Mesendoderm (in vitro differentiated cells): ENCODE results near the gene MAD1L1.

Experiments used
- DNase-seq: peaks from one replicate; pipeline ENCODE4 v3.0.0; 2013
- H2AK5ac ChIP-seq: 2 replicates; pipeline ENCODE4 v1.6.1; 2013; ENCODE audit warnings: low read length, inconsistent platforms
- H2BK120ac ChIP-seq: 2 replicates; pipeline ENCODE4 v1.6.1; 2013; ENCODE audit warnings: low read depth, mild to moderate bottlenecking, low read length, moderate library complexity, mixed read lengths
- H2BK15ac ChIP-seq: replicated peaks from 2 replicates; pipeline ENCODE4 v1.6.1; 2013; ENCODE audit warnings: low read depth, mild to moderate bottlenecking, moderate library complexity
- H2BK5ac ChIP-seq: 2 replicates; pipeline ENCODE4 v1.6.1; 2013; ENCODE audit warnings: low read length, inconsistent platforms
- H3K18ac ChIP-seq: 2 replicates; pipeline ENCODE4 v1.6.1; 2013; ENCODE audit warnings: mild to moderate bottlenecking, low read length, mixed read lengths
- H3K23ac ChIP-seq: one replicate; pipeline ENCODE4 v1.6.1; 2013; ENCODE audit warnings: low read length
- H3K27ac ChIP-seq: 2 replicates; pipeline ENCODE4 v1.5.1; 2013; ENCODE audit warnings: low read depth, mild to moderate bottlenecking, inconsistent platforms, low read length, moderate library complexity
- H3K27me3 ChIP-seq: 2 replicates; pipeline ENCODE4 v1.6.1; 2013; ENCODE audit warnings: low read length, control low read depth, mild to moderate bottlenecking, inconsistent platforms; ENCODE audit not compliant: insufficient read depth, poor library complexity
- H3K36me3 ChIP-seq: 2 replicates; pipeline ENCODE4 v1.6.1; 2013; ENCODE audit warnings: low read length, inconsistent platforms; ENCODE audit not compliant: control insufficient read depth, insufficient read depth
- H3K4ac ChIP-seq: one replicate; pipeline ENCODE4 v1.6.1; 2013; ENCODE audit warnings: low read depth, mild to moderate bottlenecking, low read length, moderate library complexity
- H3K4me1 ChIP-seq: 2 replicates; pipeline ENCODE4 v1.6.1; 2013; ENCODE audit warnings: low read depth, low read length, inconsistent platforms; ENCODE audit not compliant: control insufficient read depth
- H3K4me2 ChIP-seq: 2 replicates; pipeline ENCODE4 v1.6.1; 2013; ENCODE audit warnings: low read length
- H3K4me3 ChIP-seq: 2 replicates; pipeline ENCODE4 v1.5.1; 2013; ENCODE audit warnings: mild to moderate bottlenecking, low read length
- H3K56ac ChIP-seq: one replicate; pipeline ENCODE4 v1.6.1; 2013; ENCODE audit warnings: low read length
- H3K79me1 ChIP-seq: 2 replicates; pipeline ENCODE4 v1.6.1; 2013; ENCODE audit warnings: low read length, inconsistent platforms
- H3K79me2 ChIP-seq: 2 replicates; pipeline ENCODE4 v1.6.1; 2013; ENCODE audit warnings: mild to moderate bottlenecking, low read length; ENCODE audit not compliant: control insufficient read depth, insufficient read depth
- H3K9ac ChIP-seq: 2 replicates; pipeline ENCODE4 v1.6.1; 2013; ENCODE audit warnings: low read length, inconsistent platforms
- H4K5ac ChIP-seq: one replicate; pipeline ENCODE4 v1.6.1; 2013; ENCODE audit warnings: low read length
- H4K8ac ChIP-seq: one replicate; pipeline ENCODE4 v1.6.1; 2013; ENCODE audit warnings: low read depth, mild to moderate bottlenecking, control low read depth, low read length, moderate library complexity
- WGBS: extraction: QIAGEN DNeasy Blood & Tissue Kit; methylation state at CpG from one replicate; pipeline ENCODE4 v1.1.7; 2013; ENCODE audit warnings: low lambda C conversion rate, missing lambda C conversion rate; ENCODE audit not compliant: insufficient coverage; ENCODE audit errors: extremely low coverage; 5-methylcytosine and 5-hydroxymethylcytosine counted together

MAD1L1 gene

DNA sequence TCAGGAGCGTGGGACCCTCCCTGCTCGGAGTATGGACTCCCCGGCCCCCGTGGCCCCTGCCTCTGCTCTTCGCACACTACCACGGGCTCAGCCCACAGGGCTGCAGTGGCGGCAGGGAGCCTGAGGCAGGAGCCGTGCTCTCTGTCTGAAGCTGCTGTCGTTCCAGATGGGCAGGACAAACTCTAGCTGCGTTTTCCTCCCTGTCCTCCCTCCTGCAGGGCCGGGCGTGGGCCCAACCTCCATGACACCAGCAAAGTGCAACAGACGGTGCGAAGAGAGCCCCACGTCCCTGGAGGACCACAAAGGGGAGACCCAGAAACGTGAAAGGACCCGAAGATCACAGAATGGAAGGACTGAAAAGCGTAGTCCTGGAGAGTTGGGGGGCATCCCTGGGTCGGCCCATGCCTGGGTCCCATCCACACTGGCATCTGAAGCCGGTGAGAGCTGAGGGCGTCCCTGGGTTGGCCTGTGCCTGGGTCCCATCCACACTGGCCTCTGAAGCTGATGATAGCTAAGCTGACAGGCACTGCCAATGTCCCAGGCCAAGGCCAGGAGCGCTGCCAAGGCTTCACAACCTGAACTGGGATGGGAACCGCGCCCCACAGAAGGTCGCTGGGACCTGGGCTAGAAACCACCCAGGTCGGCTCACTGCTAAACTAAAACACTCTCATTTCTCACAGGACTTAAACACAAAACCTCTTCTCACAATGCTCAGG lies 267.0 kb downstream of the MAD1L1 start:
- H3K27me3 ChIP-seq = no peaks in the 10 kb centered on the region
- H3K4me2 ChIP-seq = no peak overlapping the region
- H3K4me1 ChIP-seq = no peaks in the 10 kb centered on the region
- DNase-seq = no peak
- H2BK5ac ChIP-seq = no peak overlapping the region
- no peak overlapping the region for H3K27ac ChIP-seq
- H3K9ac ChIP-seq = no peak overlapping the region
- H2BK15ac ChIP-seq = no peak overlapping the region
- no peak overlapping the region for H3K18ac ChIP-seq
- no peak overlapping the region for H3K56ac ChIP-seq
- H3K4me3 ChIP-seq = no peak overlapping the region
- H3K79me2 ChIP-seq = no peaks in the 10 kb centered on the region
- no CpG with 5 or more reads among the region's 26 CpGs for WGBS
- H3K23ac ChIP-seq = no peak overlapping the region
- H4K5ac ChIP-seq = no peak overlapping the region
- H3K4ac ChIP-seq = no peak overlapping the region
- H3K79me1 ChIP-seq = no peaks in the 10 kb centered on the region
- H2BK120ac ChIP-seq = no peak overlapping the region
- no peak overlapping the region for H2AK5ac ChIP-seq
- H4K8ac ChIP-seq = no peak overlapping the region
- no peaks in the 10 kb centered on the region for H3K36me3 ChIP-seq

DNA sequence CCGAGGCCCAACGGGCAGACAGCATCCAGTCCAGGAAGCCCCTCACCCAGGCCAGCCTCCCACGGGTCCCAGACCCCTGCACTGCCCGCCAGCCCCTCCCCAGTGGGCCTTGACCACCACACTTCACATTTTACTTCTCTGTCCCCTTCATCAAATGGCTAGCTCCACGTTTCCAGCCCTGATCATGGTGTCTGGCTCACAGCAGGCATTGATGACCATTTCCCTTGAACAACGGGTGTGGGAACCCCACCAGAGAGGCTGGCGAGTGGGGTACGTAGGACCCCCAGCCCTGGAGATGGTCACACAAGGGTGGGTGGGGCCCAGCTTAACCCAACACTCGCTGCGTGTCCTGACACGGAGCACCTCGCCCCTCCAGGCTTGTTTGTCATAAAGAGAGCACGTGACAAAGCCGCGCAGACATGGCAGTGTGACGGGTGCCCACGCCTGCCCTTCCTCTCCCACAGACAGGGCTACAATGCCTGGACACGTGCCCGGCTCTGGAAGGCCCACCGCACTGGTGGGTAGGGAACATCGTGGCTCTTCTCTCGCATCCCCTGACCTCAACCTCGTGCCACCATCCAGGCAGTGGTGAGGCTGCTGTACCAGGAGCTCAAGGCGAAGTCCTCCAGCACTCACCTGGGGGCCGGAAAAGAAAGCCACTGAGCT lies 267.7 kb downstream of the MAD1L1 start:
- H3K4me3 ChIP-seq = no peak overlapping the region
- no peaks in the 10 kb centered on the region for H3K4me1 ChIP-seq
- no peaks in the 10 kb centered on the region for H3K79me2 ChIP-seq
- H3K4me2 ChIP-seq = no peak overlapping the region
- H3K27me3 ChIP-seq = no peaks in the 10 kb centered on the region
- DNase-seq = no peak
- no peak overlapping the region for H2AK5ac ChIP-seq
- H3K18ac ChIP-seq = no peak overlapping the region
- no peaks in the 10 kb centered on the region for H3K36me3 ChIP-seq
- no peak overlapping the region for H2BK120ac ChIP-seq
- H2BK15ac ChIP-seq = no peak overlapping the region
- H3K27ac ChIP-seq = no peak overlapping the region
- no peak overlapping the region for H3K9ac ChIP-seq
- H3K79me1 ChIP-seq = no peaks in the 10 kb centered on the region
- H2BK5ac ChIP-seq = no peak overlapping the region
- no CpG with 5 or more reads among the region's 25 CpGs for WGBS
- no peak overlapping the region for H4K8ac ChIP-seq
- H3K4ac ChIP-seq = no peak overlapping the region
- H3K23ac ChIP-seq = no peak overlapping the region
- no peak overlapping the region for H3K56ac ChIP-seq
- H4K5ac ChIP-seq = no peak overlapping the region

DNA sequence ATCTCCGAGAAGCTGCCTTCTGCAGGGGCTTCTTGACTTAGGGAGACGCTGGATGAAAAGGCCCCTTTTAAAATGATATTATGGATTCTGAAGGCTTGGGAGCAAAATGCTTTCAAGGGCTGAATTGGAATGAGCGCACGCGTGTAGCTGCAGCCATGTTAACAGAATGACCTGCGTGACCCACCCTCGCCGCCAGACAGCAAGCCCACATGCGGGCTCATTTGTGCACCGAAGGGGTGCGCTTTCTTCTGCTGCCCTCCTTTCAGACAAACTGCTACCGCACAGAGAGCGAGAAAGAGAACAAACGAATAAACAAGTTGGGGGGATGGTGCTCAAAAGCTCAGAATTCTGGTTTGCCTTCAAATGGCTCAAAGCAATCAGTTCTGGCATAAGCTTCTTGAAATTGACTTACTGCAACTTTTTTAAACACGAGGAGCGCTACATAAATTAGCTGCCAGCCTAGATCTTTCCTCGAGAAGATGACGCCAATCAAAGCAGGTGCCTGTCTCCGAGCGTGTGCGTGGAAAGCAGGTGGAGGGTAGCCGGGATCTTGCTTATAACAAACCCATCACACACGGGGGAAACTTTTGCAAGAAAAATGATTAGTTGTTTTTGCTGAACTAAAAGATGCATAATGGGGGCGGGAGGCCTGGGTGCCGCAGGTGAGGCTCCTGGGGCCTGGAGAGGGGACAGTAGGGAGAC lies 268.4 kb downstream of the MAD1L1 start:
- Histone ChIP-seq H3K4me3 (no peak overlapping the region), H3K18ac (no peak overlapping the region), H3K4me2 (no peak overlapping the region), H3K23ac (no peak overlapping the region), H3K79me2 (no peaks in the 10 kb centered on the region), H2AK5ac (no peak overlapping the region), H3K9ac (no peak overlapping the region), H3K4ac (no peak overlapping the region), H3K27ac (no peak overlapping the region), H2BK15ac (no peak overlapping the region), H4K5ac (no peak overlapping the region), H2BK5ac (no peak overlapping the region), H3K27me3 (no peaks in the 10 kb centered on the region), H3K36me3 (no peaks in the 10 kb centered on the region), H3K79me1 (no peaks in the 10 kb centered on the region), H3K4me1 (no peaks in the 10 kb centered on the region), H3K56ac (no peak overlapping the region), H2BK120ac (no peak overlapping the region), H4K8ac (no peak overlapping the region)
- no CpG with 5 or more reads among the region's 25 CpGs for WGBS
- DNase-seq = no peak

DNA sequence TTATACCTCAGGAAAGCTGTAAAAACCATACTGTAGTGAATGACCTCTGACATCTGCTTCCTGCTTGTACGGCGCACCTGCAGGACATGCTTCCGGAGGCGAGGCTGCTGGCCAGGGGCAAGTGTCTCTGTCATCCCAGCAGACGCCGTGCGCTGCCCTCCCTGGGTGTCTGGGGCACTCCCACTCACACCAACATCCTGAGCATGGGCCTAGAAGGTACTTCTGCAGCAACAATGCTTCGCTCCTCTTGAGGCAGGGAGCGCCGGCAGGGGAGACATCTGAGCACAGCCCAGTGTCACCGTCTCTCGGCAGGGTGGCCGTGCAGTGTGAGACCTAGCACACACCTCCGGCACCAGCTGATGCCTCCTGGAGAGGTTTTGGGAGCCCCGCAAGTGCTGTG lies 269.2 kb downstream of the MAD1L1 start:
- Histone ChIP-seq H4K8ac (no peak overlapping the region), H3K27ac (no peak overlapping the region), H2BK120ac (no peak overlapping the region), H3K4me1 (no peaks in the 10 kb centered on the region), H3K79me1 (no peaks in the 10 kb centered on the region), H2AK5ac (no peak overlapping the region), H3K27me3 (no peaks in the 10 kb centered on the region), H3K79me2 (no peaks in the 10 kb centered on the region), H3K18ac (no peak overlapping the region), H3K4me2 (no peak overlapping the region), H3K36me3 (no peaks in the 10 kb centered on the region), H3K4me3 (no peak overlapping the region), H3K23ac (no peak overlapping the region), H2BK5ac (no peak overlapping the region), H3K9ac (no peak overlapping the region), H3K56ac (no peak overlapping the region), H3K4ac (no peak overlapping the region), H4K5ac (no peak overlapping the region), H2BK15ac (no peak overlapping the region)
- no CpG with 5 or more reads among the region's 15 CpGs for WGBS
- no peak for DNase-seq

DNA sequence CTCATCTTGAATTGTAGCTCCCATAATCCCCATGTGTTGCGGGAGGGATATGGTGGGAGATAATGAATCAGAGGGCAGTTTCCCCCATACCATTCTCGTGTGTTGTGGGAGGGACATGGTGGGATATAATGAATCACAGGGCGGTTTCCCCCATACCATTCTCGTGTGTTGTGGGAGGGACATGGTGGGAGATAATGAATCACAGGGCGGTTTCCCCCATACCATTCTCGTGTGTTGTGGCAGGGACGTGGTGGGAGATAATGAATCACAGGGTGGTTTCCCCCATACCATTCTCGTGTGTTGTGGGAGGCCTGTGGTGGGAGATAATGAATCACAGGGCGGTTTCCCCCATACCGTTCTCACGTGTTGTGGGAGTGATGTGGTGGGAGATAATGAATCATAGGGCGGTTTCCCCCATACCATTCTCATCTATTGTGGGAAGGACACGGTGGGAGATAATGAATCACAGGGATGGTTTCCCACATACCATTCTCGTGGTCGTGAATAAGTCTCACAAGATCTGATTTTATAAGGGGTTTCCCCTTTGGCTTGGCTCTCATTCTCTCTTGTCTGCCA lies 271.0 kb downstream of the MAD1L1 start:
- Histone ChIP-seq H3K9ac (no peak overlapping the region), H3K36me3 (no peaks in the 10 kb centered on the region), H4K8ac (no peak overlapping the region), H2AK5ac (no peak overlapping the region), H3K4me2 (no peak overlapping the region), H2BK15ac (no peak overlapping the region), H3K79me1 (no peaks in the 10 kb centered on the region), H3K79me2 (no peaks in the 10 kb centered on the region), H3K56ac (no peak overlapping the region), H2BK5ac (no peak overlapping the region), H3K27me3 (no peaks in the 10 kb centered on the region), H3K4ac (no peak overlapping the region), H3K18ac (no peak overlapping the region), H4K5ac (no peak overlapping the region), H3K4me1 (no peaks in the 10 kb centered on the region), H3K27ac (no peak overlapping the region), H2BK120ac (no peak overlapping the region), H3K4me3 (no peak overlapping the region), H3K23ac (no peak overlapping the region)
- WGBS = no CpG with 5 or more reads among the region's 15 CpGs
- no peak for DNase-seq
